Measurements from ENCODE around the gene PKDREJ. TPM values are rescaled to one million over a fixed set of nuclear protein-coding genes. Genes with fewer than 3 reads are reported as not detected.

The PKDREJ gene
- total RNA-seq, 1 donor from 2014 or later = 0.08 TPM

DNA sequence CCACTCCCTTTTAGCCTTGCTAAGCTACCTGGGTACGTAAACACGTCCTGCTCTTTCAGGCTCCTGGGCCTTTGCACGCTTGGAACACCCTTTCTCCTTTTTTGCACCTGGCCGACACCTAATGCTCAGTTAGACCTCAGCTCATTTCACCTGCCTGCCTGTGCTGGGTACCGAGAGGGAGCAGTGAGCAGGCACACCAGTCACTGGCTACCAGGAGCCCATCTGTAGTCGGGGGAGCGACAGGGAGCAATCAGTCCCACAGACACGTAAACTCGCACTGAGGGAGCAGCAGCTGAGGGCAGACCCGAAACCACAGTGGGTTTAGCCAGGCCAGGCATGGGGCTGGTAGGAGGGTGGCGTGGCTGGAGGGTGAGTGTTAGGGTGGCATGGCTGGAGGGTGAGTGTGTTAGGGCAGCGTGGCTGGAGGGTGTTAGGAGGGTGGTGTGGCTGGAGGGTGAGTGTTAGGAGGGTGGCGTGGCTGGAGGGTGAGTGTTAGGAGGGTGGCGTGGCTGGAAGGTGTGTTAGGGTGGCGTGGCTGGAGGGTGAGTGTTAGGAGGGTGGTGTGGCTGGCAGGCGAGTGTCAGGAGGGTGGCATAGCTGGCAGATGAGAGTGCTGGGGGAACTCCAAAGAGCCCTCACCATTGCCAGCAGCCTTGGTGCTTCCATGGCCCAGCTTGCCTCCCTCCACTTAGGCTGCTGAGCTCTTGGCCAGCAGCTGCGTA lies 27.1 kb upstream of the PKDREJ start:
- intact Hi-C loops (cut with DNase I) = loop anchor here (1.0 kb wide), 1 partner anchor 10 kb away; no protein-coding TSS in a partner anchor
- ATAC-seq = peak; percentile 70
- DNase-seq (ENCODE audit: missing footprints) = no peak

DNA sequence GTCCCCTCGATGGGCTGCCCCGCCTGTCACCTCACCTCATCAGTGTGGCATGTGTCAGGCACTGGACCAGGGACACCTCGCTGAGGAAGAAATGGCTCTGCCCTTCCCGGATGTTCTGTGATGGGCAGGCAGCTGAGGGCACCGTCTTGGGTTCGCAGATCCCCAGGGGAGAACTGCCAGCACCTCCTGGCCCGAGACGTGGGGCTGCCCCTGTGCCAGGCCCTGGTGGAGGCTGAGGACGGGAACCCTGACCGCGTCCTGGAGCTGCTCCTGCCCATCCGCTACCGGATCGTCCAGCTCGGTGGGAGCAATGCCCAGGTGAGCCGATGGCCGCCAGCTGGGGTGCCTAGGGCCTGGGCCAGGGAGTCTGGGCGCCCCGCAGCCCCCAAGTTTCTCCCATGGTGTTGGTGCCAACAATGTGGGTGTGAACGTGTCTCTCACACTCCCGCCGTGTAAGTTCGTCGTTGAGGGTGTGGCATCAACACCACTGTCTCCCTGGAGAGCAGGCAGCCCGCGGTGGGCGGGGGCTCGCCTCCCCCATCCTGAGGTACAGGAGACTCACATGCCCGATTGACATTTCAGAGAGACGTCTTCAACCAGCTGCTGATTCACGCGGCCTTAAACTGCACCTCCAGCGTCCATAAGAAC lies 26.2 kb upstream of the PKDREJ start:
- ATAC-seq (peak; percentile 11), DNase-seq (ENCODE audit: missing footprints) (no peak)
- intact Hi-C loops (cut with DNase I) = no loop called here

DNA sequence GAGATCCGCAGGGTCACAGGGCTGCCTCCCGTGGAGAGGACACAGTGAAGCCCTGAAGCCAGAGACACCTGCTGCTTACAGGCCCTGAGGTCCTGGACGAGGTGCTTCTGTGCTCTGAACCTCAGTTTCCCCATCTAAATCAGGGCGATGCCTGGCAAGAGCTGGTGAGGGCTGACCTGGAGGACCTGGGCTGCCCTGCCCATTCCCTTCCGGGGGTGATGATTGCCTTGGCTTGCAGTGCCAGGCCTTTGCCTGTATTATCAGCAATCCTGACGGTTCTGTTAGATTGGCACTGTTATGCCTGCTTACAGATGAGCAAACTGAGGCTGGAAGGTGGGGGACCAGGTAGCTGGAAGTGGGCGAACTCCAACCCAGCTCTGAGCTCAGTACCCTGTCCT lies 25.7 kb upstream of the PKDREJ start:
- DNase-seq (ENCODE audit: missing footprints) (no peak), ATAC-seq (no peak)
- intact Hi-C loops (cut with DNase I) = no loop called here

DNA sequence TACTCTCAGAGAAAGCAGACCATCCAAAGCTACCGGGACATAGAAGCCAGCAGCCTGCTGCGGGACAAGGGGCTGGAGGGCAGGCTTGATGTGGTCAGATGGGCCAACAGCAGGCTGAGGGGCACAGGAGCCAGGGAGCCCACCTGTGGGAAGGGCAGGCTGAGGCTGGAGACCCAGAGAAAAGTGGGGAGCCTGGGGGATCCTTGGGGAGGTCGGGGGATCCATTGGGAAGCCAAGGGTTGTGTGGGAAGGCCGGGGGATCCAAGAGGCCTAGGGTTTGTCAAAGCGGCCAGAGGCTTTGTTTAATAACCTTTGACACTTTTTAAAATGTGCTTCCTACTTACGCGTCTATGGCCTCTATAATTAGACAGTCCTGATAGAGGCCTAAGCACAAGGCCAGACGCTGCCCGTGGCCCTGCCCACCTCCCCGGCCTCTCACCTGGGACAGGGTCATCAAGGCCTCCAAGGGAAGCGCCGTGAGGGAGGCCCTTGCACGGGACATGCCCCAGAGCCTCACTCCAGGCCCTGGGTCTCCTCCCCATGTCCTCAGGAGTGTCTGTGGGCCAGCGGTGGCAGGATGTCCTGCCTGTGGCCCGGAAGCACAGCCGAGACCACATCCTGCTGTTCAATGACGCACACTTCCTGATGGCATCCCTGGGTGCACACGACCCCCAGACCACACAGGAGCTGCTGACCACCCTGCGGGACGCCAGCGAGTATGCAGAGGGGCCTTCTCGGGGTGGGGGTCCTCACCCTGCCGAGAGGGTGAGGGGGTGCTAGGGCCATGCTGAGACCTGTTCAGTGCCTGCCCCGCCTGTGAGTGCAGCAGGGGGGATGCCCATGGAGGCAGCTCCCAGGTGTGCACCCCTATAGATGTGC lies 25.0 kb upstream of the PKDREJ start:
- intact Hi-C loops (cut with DNase I) = no loop called here
- DNase-seq (ENCODE audit: missing footprints) = peak; percentile 78
- peak; percentile 35 for ATAC-seq

DNA sequence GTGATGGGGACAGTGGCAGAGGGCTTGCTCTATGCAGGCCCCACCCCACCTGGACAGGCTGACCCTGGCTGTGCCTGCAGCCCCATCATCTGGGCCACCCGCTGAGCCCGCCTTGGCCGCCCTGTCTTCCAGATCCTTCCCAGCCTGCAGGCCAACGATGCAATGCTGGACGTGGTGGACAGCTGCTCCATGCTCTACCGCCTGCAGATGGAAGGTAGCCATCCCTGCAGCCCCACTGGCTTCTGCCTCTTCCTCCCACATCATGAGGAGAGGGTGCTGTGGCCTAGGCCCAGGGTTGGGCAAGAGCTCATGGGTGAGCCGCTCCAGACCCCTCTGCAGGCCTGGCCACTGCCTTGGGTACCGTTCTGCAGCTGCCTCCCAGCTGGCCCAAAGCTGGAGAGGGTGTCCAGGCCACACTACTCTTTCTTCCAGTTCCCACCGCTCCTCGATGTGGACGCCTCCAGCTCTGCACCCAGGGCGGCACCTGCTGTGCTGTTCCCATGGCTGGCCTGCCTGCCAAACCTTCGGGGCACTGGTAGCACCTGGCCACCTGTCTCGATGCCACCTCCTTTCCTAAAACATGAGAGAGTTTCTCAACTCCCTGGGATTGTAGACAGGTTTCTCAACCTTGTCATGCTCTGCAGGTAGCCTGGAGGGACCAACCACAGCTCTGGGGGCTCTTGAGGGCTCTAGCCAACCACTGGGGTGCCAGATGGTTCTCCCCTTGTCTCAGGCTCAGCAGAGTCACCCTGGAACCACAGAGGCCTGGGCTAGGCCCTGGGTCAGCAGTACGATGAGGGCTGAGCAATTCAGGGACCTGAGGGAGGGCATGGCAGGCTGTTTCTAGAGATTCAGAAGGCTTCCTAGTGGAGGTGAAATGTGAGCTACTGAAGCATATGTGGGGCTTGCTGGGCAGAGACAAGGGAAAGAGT lies 24.1 kb upstream of the PKDREJ start:
- intact Hi-C loops (cut with DNase I) = no loop called here
- no peak for DNase-seq (ENCODE audit: missing footprints)
- no peak for ATAC-seq

DNA sequence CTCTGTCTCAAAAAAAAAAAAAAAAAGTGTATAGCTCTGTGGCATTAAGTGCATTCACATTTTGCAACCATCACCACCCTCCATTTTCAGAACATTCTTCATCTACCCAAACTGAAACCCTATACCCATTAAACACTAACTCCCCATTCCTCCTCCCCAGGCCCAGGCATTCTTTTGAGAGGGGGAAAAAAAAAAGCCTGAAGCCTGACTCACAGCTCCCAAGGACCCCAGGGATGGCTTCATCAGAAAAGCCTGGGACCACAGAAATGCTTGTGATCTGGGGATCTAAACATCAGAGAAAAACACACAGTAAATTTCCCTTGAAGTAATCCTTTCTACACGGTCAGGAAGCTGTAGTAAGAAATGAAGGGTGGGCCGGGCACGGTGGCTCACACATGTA lies 22.9 kb upstream of the PKDREJ start:
- no peak for DNase-seq (ENCODE audit: missing footprints)
- intact Hi-C loops (cut with DNase I) = no loop called here
- no peak for ATAC-seq

DNA sequence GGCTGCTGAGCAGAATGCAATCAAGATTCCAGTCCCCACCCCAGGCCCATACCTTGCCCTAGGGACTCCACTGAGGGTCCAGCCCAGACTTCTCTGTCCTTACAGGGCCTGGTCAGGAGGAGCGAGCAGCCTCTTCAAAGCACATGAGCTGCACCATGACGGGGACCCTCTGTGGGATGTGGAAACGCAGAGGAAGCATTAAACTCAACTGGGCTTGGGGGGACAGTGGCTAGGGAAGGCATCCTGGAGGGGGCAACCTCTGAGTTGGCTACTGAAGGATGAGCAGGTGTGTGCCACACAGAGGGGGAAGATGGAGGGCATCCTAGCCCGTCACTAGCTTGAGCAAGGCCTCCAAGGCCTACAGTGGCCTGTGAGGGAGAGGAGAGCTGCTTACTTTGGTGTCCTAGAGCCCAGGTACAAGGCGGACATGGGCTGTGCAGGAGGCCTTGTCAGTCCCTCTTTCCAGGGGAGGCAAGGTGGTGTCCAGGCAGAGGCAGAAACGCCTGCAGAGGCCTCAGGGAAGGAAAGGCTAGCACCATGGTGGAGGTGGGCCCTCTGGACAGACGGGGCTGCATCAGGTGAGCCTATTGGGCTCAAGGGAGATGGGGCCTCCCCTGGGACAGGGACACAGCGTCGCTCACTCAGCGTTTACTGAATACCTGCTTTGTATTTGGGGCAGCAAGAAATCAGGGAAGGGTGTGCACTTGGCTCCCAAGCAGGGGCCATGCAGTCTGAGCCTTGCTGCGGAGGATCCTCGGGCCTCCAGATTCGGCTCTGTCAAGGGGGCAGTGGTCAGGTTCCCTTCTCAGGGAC lies 18.9 kb upstream of the PKDREJ start:
- intact Hi-C loops (cut with DNase I) = no loop called here
- DNase-seq (ENCODE audit: missing footprints) (no peak), ATAC-seq (no peak)

DNA sequence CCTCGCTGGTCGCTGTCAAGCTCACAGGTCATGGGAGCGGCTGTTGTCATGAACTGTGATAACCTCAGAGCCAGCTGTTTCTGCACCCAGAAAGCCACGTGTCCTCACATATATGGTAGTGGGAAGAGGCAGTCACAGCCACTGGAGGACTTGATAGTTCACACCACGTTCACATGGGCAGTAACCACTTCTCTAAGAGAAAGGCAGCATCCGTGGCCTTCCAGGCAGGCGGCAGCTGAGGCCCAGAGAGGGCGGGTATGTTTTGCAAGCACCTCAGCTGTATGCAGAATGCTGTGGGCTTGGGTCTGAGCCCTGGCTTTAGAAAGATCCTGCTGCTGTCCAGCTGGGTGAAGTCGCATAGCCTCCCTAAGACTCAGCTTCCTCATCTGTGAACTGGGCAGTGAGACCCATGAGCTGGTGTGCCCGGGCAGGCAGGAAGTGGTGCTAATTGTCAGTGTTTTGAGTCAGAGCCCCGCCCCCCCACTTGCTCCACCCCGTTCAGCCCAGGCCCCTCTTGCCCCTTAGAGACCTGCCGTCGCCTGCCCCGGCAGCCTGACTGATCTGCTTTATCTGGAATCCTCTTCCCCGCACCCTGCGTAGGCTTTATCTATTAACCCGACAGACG lies 18.0 kb upstream of the PKDREJ start:
- no peak for DNase-seq (ENCODE audit: missing footprints)
- ATAC-seq = peak; percentile 80
- intact Hi-C loops (cut with DNase I) = loop anchor here (1.0 kb wide), 1 partner anchor 9 kb away; no protein-coding TSS in a partner anchor

DNA sequence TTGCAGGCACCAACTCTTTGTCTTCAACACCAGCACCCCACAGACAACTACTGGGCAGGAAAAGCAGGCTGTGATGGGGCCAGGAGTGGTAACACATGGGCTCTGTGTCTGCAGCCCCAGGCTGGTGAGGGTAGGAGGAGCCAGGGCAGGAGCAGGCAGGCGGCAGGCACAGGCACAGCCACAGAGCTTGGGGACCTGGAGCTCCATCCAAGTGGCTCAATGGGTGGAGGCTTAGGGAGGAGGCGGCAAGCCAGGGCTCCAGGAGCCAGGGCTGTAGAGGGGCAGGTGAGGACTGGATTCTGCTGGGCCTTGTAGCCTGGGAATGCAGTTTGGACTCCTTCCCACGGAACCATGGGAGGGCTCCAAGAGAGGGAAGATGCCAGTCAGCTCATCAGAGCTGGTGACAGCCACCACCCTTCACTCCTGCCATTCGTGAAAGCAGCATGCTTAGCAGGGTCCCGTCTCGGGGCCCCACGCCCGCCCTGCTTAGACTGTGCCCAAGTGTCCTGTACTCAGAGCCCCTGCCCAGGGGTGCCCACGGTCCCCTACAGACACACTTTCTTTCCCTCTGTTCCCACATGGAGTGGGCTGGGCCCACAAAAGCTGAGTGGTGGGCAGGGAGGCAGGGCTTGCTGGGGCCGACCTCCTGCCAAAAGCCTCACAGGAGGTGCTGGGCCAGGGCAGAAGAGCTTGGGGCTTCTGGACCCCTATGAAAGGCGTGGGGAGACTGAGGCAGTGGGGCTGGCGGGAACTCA lies 17.1 kb upstream of the PKDREJ start:
- intact Hi-C loops (cut with DNase I) = loop anchor here (1.0 kb wide), 1 partner anchor 10 kb away; no protein-coding TSS in a partner anchor
- DNase-seq (ENCODE audit: missing footprints) = no peak
- ATAC-seq = peak; percentile 76

DNA sequence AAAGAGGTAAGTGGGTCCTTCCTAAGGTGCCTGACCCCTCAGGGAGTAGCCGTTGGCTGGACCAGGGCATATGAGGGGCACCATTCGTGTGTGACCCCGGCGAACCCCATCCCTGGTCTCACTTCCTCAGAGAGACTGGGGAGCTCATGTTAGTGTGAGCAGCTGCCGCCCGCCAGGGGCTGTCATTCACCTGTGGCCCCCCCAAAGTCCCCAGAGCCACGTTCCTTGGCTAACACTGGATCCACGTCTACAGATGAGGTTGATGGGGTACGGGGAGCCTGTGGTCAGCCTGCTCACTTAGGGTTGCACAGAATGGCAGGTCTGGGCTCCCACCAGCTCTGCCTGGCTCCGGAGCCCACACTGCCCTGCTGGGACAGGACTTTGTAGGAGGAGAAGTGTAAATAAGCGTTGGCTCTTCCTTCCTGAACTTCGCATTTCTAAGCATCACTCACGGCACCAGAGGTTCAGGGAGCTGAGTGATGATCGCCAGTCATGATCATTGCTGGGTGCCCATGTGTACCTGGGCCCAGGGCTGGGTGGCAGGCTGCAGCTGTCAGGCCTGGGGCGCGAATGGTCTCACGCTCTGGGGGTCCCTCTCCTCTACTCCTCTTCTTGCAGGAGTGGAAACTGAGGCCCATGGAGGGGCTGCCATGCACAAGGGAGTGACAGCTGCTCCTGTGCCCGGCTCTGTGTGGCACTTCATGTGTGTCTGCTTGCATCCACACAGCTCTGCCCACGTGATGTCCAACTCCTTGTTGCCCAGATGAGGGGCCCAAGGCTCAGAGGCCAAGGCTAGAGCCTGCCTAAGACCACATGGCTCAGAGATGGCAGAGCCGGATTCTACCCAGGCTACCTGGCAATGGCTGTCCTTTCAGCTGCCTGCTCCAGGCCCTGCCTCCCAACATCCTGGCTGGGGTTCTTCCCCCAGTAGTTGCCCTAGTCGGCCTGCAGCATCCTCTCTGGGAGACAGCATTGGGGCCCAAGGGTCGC lies 15.8 kb upstream of the PKDREJ start:
- ATAC-seq (no peak), DNase-seq (ENCODE audit: missing footprints) (no peak)
- intact Hi-C loops (cut with DNase I) = no loop called here

DNA sequence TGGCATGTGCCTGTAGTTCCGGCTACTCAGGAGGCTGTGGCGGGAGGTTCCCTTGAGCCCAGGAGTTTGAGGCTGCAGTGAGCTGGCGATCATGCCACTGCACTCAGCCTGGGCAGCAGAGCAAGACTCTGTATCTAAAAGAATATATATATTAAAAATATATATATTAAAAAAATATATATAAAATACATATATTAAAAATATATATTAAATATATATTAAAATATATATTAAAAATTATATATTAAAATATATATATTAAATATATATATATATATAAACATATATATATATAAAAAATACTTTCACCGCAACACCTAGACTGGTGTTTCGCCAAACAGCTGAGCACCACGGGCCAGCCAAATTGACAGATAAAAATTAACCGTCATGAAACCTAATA lies 13.4 kb upstream of the PKDREJ start:
- DNase-seq (ENCODE audit: missing footprints) (no peak), ATAC-seq (no peak)
- intact Hi-C loops (cut with DNase I) = no loop called here

DNA sequence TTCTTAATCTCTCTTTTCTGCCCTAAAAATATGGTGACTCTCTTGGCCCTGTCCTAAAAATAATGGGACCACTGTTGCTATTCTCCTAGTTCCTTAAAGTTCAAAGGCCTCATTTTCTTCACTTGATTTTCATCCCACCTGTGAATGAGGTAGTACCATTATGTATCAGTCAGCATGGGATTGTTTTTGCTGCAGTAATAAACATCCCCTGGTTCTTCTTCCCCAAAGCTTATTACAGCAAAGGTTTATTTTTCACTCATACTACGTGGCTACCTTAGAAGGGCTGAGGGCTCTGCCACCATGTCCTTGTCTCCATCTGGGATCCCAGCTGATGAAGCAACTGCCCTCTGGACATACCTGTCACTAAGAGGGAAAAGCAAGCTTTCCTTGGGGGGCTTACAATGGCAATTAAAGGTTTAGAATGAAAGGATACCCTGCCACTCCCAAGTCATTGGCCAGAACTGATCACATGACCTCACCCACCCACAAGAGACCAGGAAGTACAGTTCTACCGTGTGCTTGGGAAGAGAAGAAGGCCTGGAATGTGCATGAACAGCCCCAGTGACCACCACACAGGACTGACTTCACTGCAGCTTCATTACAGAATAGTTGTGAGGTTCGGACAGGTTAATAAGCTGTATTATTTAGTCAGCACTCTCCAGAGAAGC lies 12.4 kb upstream of the PKDREJ start:
- intact Hi-C loops (cut with DNase I) = no loop called here
- no peak for ATAC-seq
- no peak for DNase-seq (ENCODE audit: missing footprints)

DNA sequence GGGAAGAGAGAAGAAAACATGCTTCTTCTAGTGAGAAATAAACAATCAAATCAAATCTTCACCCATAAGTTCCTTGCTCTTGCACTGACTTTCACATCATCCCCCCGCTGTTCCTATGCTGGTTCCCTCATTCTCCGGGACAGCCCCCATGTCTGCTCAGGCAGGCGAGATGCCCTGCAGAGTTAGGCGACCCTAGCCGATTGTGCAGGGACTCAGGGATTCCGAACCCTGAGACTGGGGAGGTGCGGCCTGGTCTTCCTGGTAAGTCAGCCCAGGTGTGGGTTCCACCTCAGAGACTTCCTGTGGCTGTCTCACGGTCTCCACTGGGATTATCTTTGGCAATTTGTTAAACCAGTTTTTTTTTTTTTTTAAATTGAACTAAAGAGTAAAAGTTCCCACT lies 11.2 kb upstream of the PKDREJ start:
- ATAC-seq = no peak
- DNase-seq (ENCODE audit: missing footprints) = no peak
- intact Hi-C loops (cut with DNase I) = no loop called here

DNA sequence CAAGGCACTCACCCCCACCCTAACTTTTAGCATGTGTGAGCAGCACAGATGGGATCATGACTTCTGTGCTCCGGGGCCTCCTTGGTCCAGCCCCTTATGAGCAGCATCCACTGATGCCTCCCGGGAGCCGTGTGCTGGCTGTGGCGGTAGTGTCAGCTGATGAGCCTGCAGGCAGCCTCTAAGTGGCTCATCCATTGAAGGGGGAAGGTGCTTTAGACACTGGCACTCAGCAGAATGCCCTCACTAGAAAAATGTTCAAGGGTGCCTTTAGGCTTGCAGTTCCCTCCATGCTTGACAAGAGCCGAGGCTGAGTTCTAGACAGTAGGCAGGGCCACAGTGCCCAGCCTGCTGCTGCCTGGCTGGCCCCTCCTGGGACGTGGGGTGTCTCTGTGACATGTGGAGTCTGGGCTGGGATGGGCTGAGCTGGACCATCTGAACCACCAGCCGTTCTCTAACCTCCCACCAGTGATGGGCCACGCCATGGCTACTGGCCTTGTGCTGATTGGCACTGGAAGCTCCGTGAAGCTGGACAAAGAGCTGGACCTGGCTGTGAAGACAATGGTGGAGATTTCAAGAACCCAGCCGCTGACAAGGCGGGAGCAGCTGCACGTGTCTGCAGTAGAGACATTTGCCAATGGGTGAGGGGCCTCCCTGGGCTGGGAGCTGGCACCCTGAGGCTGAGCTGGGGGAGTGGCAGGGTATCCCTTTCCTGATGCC lies 10.4 kb upstream of the PKDREJ start:
- no peak for DNase-seq (ENCODE audit: missing footprints)
- intact Hi-C loops (cut with DNase I) = no loop called here
- ATAC-seq = peak; percentile 29

All from Right ventricle myocardium inferior (tissue), 1 donor.